ENCODE measurements around the gene SMG6.
"Not testable (repeated sequence)": the region's sequence is repeated elsewhere in the genome, so short reads cannot be mapped to it uniquely, and the experiment has no call there.

The SMG6 gene

GRCh38 chr17:2202996-2203575 lies 100.5 kb downstream of the SMG6 start:
- TF ChIP-seq, protein P1, sequence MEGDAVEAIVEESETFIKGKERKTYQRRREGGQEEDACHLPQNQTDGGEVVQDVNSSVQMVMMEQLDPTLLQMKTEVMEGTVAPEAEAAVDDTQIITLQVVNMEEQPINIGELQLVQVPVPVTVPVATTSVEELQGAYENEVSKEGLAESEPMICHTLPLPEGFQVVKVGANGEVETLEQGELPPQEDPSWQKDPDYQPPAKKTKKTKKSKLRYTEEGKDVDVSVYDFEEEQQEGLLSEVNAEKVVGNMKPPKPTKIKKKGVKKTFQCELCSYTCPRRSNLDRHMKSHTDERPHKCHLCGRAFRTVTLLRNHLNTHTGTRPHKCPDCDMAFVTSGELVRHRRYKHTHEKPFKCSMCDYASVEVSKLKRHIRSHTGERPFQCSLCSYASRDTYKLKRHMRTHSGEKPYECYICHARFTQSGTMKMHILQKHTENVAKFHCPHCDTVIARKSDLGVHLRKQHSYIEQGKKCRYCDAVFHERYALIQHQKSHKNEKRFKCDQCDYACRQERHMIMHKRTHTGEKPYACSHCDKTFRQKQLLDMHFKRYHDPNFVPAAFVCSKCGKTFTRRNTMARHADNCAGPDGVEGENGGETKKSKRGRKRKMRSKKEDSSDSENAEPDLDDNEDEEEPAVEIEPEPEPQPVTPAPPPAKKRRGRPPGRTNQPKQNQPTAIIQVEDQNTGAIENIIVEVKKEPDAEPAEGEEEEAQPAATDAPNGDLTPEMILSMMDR (IDR thresholded peaks at IDR 0.05), result no peak
- Mint-ChIP-seq H3K9me3 (no peaks in the 10 kb centered on the region), H3K4me3 (no peak overlapping the region), H3K27me3 (ENCODE audit: low read depth, poor library complexity) (no peaks in the 10 kb centered on the region), H3K27ac (no peak overlapping the region), H3K4me1 (peaks cover 15% of the 10 kb centered on the region), H3K36me3 (ENCODE audit: low read depth) (peaks cover 20% of the 10 kb centered on the region)
- DNase-seq, result no peak

GRCh38 chr17:2202302-2202995 lies 101.1 kb downstream of the SMG6 start:
- H3K9me3 Mint-ChIP-seq, result no peaks in the 10 kb centered on the region
- peaks cover 11% of the 10 kb centered on the region for H3K4me1 Mint-ChIP-seq
- no peak overlapping the region for H3K27ac Mint-ChIP-seq
- H3K4me3 Mint-ChIP-seq, result no peak overlapping the region
- H3K27me3 Mint-ChIP-seq (ENCODE audit: low read depth, poor library complexity), result no peaks in the 10 kb centered on the region
- peaks cover 20% of the 10 kb centered on the region for H3K36me3 Mint-ChIP-seq (ENCODE audit: low read depth)
- TF ChIP-seq, protein P1 (IDR thresholded peaks at IDR 0.05), result no peak
- no peak for DNase-seq

DNA sequence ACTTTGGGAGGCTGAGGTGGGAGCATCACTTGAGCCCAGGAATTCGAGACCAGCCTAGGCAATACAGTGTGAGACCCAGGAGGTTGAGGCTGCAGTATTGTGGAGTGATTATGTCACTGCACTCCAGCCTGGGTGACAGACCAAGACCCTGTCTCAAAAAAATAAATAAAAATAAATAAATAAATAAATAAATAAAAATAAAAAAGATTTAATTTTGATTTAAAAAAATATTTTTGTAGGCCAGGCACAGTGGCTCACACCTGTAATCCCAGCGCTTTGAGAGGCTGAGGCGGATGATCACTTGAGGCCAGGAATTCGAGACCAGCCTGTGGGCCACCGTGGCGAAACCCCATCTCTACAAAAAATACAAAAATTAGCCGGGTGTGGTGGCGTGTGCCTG lies 104.2 kb downstream of the SMG6 start:
- H3K27ac Mint-ChIP-seq; H3K9me3 Mint-ChIP-seq; H3K27me3 Mint-ChIP-seq (ENCODE audit: low read depth, poor library complexity); DNase-seq; H3K4me3 Mint-ChIP-seq: not testable (repeated sequence)
- H3K36me3 Mint-ChIP-seq (ENCODE audit: low read depth), result peaks cover 34% of the 10 kb centered on the region
- H3K4me1 Mint-ChIP-seq, result peaks cover 24% of the 10 kb centered on the region

DNA sequence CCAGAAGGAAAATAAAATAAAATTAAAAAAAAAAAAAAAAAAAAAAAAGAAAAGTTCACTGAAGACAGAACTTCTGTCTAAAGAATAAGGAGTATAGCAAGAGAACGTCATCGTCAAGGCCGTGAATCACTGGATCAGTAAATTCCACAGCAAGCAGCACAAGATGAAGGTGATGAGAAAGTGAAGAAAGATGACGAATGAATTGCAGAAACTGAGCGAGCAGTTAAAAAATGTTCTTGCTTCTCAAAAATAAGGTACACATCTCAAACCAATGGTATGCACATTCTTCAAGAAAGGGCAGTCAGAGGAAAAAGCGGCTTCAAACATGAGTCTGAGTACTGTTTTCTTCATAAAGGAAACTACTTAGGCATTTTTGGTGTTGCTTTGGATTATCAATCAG lies 104.7 kb downstream of the SMG6 start:
- H3K4me3 Mint-ChIP-seq, result no peak overlapping the region
- no peaks in the 10 kb centered on the region for H3K9me3 Mint-ChIP-seq
- H3K36me3 Mint-ChIP-seq (ENCODE audit: low read depth), result peaks cover 34% of the 10 kb centered on the region
- H3K4me1 Mint-ChIP-seq, result peaks cover 24% of the 10 kb centered on the region
- no peak for DNase-seq
- TF ChIP-seq, protein P1 (IDR thresholded peaks at IDR 0.05), result no peak
- no peak overlapping the region for H3K27ac Mint-ChIP-seq
- H3K27me3 Mint-ChIP-seq (ENCODE audit: low read depth, poor library complexity), result peaks cover 13% of the 10 kb centered on the region

DNA sequence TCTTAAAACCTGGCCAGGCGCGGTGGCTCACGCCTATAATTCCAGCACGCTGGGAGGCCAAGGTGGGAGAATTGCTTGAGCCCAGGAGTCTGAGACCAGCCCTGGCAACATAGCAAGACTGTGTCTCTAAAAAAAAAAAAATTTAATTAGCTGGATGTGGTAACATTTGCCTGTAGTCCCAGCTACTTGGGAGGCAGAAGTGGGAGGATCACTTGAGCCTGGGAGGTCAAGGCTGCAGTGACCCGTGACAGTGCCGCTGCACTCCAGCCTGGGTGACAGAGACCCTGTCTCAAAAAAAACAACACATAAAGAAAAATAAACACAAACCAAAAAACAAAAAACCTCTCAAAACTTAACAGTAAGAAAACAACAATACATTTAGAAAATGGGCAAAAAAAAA lies 106.3 kb downstream of the SMG6 start:
- Mint-ChIP-seq H3K27ac (peak overlapping the region; percentile 7), H3K4me3 (no peak overlapping the region), H3K27me3 (ENCODE audit: low read depth, poor library complexity) (peaks cover 13% of the 10 kb centered on the region), H3K9me3 (no peaks in the 10 kb centered on the region), H3K4me1 (peaks cover 24% of the 10 kb centered on the region), H3K36me3 (ENCODE audit: low read depth) (peaks cover 50% of the 10 kb centered on the region)
- TF ChIP-seq, protein P1 (IDR thresholded peaks at IDR 0.05), result no peak
- DNase-seq, result peak; percentile 78

- no peaks in the 10 kb centered on the region for H3K9me3 Mint-ChIP-seq
- TF ChIP-seq, protein P1 (IDR thresholded peaks at IDR 0.05), result no peak
- H3K27ac Mint-ChIP-seq, result no peak overlapping the region
Observed at GRCh38 chr17:2195729-2196128, 107.9 kb downstream of the SMG6 start.

More at GRCh38 chr17:2195729-2196128, 107.9 kb downstream of the SMG6 start:
- Mint-ChIP-seq H3K27me3 (ENCODE audit: low read depth, poor library complexity) (peaks cover 13% of the 10 kb centered on the region), H3K4me1 (peaks cover 24% of the 10 kb centered on the region), H3K36me3 (ENCODE audit: low read depth) (peaks cover 49% of the 10 kb centered on the region), H3K4me3 (no peak overlapping the region)
- DNase-seq, result no peak

All from nephron progenitor cell (in vitro differentiated cells).